Smooth muscle cell (in vitro differentiated cells): ENCODE results near the gene WFDC2. TPM values are rescaled to one million over a fixed set of nuclear protein-coding genes. Genes with fewer than 3 reads are reported as not detected.
"Not testable (repeated sequence)": the region's sequence is repeated elsewhere in the genome, so short reads cannot be mapped to it uniquely, and the experiment has no call there.

Experiments used
- DNase-seq: peaks from one replicate; lab custom pipeline; 2025; ENCODE audit not compliant: unreplicated experiment; lab: John Stamatoyannopoulos, UW
- H2AFZ ChIP-seq: fragments of 200-600 bp; sonication (generic); 2 replicates; pipeline ENCODE4 v1.6.0; 2016; ENCODE audit warnings: antibody characterized with exemption, low read depth, mild to moderate bottlenecking
- H3F3A ChIP-seq: fragments of 200-600 bp; sonication (generic); 2 replicates; pipeline ENCODE4 v1.6.0; 2017; ENCODE audit warnings: antibody characterized with exemption, low read depth
- H3K27ac ChIP-seq: fragments of 200-600 bp; sonication (generic); 2 replicates; pipeline ENCODE4 v1.5.1; 2016; ENCODE audit warnings: low read depth, mild to moderate bottlenecking
- H3K27me3 ChIP-seq: fragments of 200-600 bp; sonication (generic); 2 replicates; pipeline ENCODE4 v1.6.1; 2016; ENCODE audit warnings: low read depth, mild to moderate bottlenecking
- H3K36me3 ChIP-seq: fragments of 200-600 bp; sonication (generic); 2 replicates; pipeline ENCODE4 v1.5.1; 2016; ENCODE audit warnings: low read depth
- H3K4me1 ChIP-seq: fragments of 200-600 bp; sonication (generic); 2 replicates; pipeline ENCODE4 v1.5.1; 2016; ENCODE audit warnings: low read depth
- H3K4me2 ChIP-seq: fragments of 200-600 bp; sonication (generic); 2 replicates; pipeline ENCODE4 v1.6.0; 2016; ENCODE audit warnings: mild to moderate bottlenecking
- H3K4me3 ChIP-seq: fragments of 200-600 bp; sonication (generic); 2 replicates; pipeline ENCODE4 v1.5.1; 2016; ENCODE audit warnings: mild to moderate bottlenecking
- H3K79me2 ChIP-seq: fragments of 200-600 bp; sonication (generic); 2 replicates; pipeline ENCODE4 v1.6.0; 2016; ENCODE audit warnings: low read depth, mild to moderate bottlenecking
- H3K9ac ChIP-seq: fragments of 200-600 bp; sonication (generic); 2 replicates; pipeline ENCODE4 v1.6.0; 2016; ENCODE audit warnings: low read depth
- H3K9me3 ChIP-seq: fragments of 200-600 bp; sonication (generic); replicated peaks from 2 replicates; pipeline ENCODE4 v1.5.1; 2016; ENCODE audit warnings: low read depth
- H4K20me1 ChIP-seq: fragments of 200-600 bp; sonication (generic); 2 replicates; pipeline ENCODE4 v1.6.0; 2016; ENCODE audit warnings: low read depth
- WGBS: methylation state at CpG from one replicate; pipeline ENCODE4 v1.1.7; 2016; ENCODE audit warnings: low lambda C conversion rate; 5-methylcytosine and 5-hydroxymethylcytosine counted together
- polyA plus RNA-seq: library from polyadenylated mRNA; unstranded; fragments of >200 nt; fragmentation: Nextera tagmentation; extraction: Ambion mirVana; gene quantifications from 2 replicates; pipeline ENCODE4 v1.2.1, GENCODE V29; 2016
- total RNA-seq: library from RNA; depleted of rRNA; stranded (reverse); fragments of >200 nt; gene quantifications from 2 replicates; pipeline ENCODE4 v1.2.3, GENCODE V29; 2014
- TF ChIP-seq, protein P1 (sequence below): fragments of 200-600 bp; sonication (generic); IDR thresholded peaks from 2 replicates; pipeline ENCODE4 v1.5.1; 2017; ENCODE audit warnings: borderline replicate concordance, mild to moderate bottlenecking, antibody characterized with exemption; ENCODE audit not compliant: insufficient read depth, poor library complexity, severe bottlenecking

The WFDC2 gene
- total and polyA plus RNA-seq, 2 experiments from 2014 or later = 3.0 to 9.5 TPM

DNA sequence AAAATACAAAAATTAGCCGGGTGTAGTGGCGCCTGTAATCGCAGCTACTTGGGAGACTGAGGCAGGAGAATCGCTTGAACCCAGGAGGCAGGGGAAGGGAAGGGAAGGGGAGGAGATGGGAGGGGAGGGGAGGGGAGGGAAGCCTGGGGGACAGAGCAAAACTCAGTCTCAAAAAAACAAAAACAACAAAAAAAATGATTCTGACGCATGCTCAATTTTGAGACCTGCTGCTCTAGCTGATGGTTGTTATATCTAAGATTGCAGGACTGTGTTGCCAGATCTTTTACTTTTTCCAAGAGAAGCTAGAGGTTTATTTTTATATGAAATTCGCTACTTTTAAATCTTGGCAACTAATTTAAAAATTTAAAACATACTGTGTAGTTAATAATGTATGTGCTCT, 2.4 kb upstream of the WFDC2 start:
- Histone ChIP-seq H4K20me1 (no peaks in the 10 kb centered on the region), H3K27ac (no peak overlapping the region), H3K27me3 (peaks cover 40% of the 10 kb centered on the region), H3F3A (no peaks in the 10 kb centered on the region), H3K9me3 (no peaks in the 10 kb centered on the region), H3K4me2 (no peak overlapping the region), H3K4me1 (peaks cover 10% of the 10 kb centered on the region), H3K9ac (no peak overlapping the region), H3K36me3 (no peaks in the 10 kb centered on the region), H2AFZ (no peak overlapping the region), H3K79me2 (no peaks in the 10 kb centered on the region), H3K4me3 (no peak overlapping the region)
- DNase-seq = no peak
- TF ChIP-seq, protein P1, sequence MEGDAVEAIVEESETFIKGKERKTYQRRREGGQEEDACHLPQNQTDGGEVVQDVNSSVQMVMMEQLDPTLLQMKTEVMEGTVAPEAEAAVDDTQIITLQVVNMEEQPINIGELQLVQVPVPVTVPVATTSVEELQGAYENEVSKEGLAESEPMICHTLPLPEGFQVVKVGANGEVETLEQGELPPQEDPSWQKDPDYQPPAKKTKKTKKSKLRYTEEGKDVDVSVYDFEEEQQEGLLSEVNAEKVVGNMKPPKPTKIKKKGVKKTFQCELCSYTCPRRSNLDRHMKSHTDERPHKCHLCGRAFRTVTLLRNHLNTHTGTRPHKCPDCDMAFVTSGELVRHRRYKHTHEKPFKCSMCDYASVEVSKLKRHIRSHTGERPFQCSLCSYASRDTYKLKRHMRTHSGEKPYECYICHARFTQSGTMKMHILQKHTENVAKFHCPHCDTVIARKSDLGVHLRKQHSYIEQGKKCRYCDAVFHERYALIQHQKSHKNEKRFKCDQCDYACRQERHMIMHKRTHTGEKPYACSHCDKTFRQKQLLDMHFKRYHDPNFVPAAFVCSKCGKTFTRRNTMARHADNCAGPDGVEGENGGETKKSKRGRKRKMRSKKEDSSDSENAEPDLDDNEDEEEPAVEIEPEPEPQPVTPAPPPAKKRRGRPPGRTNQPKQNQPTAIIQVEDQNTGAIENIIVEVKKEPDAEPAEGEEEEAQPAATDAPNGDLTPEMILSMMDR = no peak
- WGBS = 89% methylated on average over 5 of the region's 6 CpGs

DNA sequence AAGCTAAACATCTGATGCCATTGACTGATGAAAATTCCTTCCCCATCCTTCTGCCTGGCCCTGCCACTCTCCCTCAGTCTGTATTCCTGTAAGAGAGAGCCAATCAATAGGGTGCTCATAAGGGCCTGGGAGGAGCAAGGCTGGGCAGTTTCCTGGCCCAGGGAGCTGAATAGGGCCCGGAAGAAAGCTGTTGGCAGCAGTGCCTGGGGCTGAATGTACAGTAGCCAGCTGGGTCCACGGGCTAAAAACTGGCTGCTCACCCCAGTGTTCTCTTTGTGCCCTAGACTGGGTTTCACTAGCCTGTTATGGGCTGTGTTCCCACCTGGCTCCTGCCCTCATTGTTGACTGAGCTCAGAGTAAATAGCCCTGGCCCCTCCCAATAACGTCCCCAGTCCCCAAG, 1.7 kb upstream of the WFDC2 start:
- peaks cover 10% of the 10 kb centered on the region for H3K4me1 ChIP-seq
- DNase-seq = no peak
- no peaks in the 10 kb centered on the region for H3K79me2 ChIP-seq
- H4K20me1 ChIP-seq = no peaks in the 10 kb centered on the region
- no peak overlapping the region for H3K4me2 ChIP-seq
- no peak overlapping the region for H3K4me3 ChIP-seq
- WGBS = 69% methylated on average over 3 of the region's 3 CpGs
- no peak overlapping the region for H3K27ac ChIP-seq
- no peaks in the 10 kb centered on the region for H3K9me3 ChIP-seq
- H3K9ac ChIP-seq = no peak overlapping the region
- no peaks in the 10 kb centered on the region for H3F3A ChIP-seq
- peaks cover 40% of the 10 kb centered on the region for H3K27me3 ChIP-seq
- TF ChIP-seq, protein P1 = no peak
- H3K36me3 ChIP-seq = no peaks in the 10 kb centered on the region
- no peak overlapping the region for H2AFZ ChIP-seq

DNA sequence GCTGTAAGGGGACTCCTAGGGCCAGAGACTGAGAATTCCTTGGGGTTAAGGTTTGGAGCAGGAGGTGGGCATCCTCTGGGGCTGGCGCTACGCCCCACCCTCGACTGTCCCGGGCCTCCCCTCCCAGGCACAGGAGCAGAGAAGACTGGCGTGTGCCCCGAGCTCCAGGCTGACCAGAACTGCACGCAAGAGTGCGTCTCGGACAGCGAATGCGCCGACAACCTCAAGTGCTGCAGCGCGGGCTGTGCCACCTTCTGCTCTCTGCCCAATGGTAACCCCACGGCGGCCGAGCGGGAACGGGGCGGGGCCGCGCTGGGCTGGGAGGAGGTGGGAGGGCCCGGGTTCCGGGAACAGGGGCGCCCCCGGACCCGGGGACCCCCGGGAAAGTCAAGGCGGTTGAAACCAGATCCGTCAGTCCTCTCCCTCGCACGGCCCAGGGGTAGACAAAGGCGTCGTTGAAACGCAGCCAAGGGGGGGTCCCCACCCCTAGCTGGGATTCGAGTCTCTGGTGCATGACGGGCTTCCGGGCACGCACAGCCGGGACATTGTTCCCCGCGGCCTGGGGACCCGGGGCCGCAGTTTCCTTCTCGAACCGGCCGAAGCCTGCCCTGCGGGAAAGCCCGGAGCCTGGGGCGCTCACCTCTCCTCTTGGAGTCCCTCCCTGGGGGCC, 844 bp downstream of the WFDC2 start:
- Histone ChIP-seq H3K4me3 (peak overlapping the region; percentile 63), H3K79me2 (no peaks in the 10 kb centered on the region), H3F3A (no peaks in the 10 kb centered on the region), H3K27ac (no peak overlapping the region), H3K4me1 (peaks cover 10% of the 10 kb centered on the region), H3K9ac (peak overlapping the region; percentile 35), H3K9me3 (no peaks in the 10 kb centered on the region), H2AFZ (peak overlapping the region; percentile 86), H3K4me2 (peak overlapping the region; percentile 87), H4K20me1 (no peaks in the 10 kb centered on the region), H3K36me3 (no peaks in the 10 kb centered on the region), H3K27me3 (peaks cover 26% of the 10 kb centered on the region)
- WGBS = 1% methylated on average over 36 of the region's 50 CpGs
- TF ChIP-seq, protein P1 = no peak
- peak; percentile 20 for DNase-seq

DNA sequence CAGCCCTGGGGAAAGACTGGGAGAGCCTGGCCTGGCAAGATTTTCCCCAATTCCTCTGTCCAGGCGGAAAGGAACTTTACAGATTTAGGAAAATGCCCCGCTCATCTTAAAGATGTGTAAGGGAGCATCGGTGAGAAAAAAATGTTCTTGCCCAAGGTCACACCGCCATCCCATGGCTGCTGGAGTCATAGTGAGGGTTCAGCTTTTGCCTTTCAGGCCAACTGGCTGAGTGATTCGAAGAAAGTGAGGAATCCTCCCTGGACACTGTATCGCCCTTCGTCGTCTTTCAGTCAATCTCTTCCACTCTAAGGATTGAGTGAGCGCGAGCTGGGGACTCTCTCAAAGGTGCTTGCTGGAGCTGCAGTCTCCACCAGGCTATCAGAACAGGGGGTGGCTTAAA, 1.4 kb downstream of the WFDC2 start:
- Histone ChIP-seq H3K4me1 (peaks cover 10% of the 10 kb centered on the region), H3K9me3 (no peaks in the 10 kb centered on the region), H3F3A (no peaks in the 10 kb centered on the region), H3K4me3 (peak overlapping the region; percentile 63), H3K36me3 (no peaks in the 10 kb centered on the region), H3K4me2 (peak overlapping the region; percentile 87), H3K27ac (no peak overlapping the region), H2AFZ (peak overlapping the region; percentile 86), H4K20me1 (no peaks in the 10 kb centered on the region), H3K9ac (peak overlapping the region; percentile 35), H3K79me2 (no peaks in the 10 kb centered on the region), H3K27me3 (peaks cover 23% of the 10 kb centered on the region)
- no peak for DNase-seq
- TF ChIP-seq, protein P1 = no peak
- 43% methylated on average over 10 of the region's 10 CpGs for WGBS

DNA sequence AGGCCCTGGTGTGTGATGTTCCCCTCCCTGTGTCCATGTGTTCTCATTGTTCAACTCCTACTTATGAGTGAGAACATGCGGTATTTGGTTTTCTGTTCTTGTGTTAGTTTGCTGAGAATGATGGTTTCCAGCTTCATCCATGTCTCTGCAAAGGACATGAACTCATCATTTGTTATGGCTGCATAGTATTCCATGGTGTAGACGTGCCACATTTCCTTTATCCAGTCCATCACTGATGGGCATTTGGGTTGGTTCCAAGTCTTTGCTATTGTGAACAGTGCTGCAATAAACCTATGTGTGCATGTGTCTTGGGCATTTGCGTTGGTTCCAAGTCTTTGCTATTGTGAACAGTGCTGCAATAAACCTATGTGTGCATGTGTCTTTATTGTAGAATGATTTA, 2.7 kb downstream of the WFDC2 start:
- WGBS = 93% methylated on average over 3 of the region's 3 CpGs
- peaks cover 16% of the 10 kb centered on the region for H3K27me3 ChIP-seq
- H3K36me3 ChIP-seq = not testable (repeated sequence)

More for the DNA sequence above, 2.7 kb downstream of the WFDC2 start:
- H4K20me1 ChIP-seq, H3K9ac ChIP-seq, H3F3A ChIP-seq, H3K79me2 ChIP-seq, H3K27ac ChIP-seq, H2AFZ ChIP-seq, DNase-seq, H3K9me3 ChIP-seq, H3K4me3 ChIP-seq, H3K4me2 ChIP-seq: not testable (repeated sequence)
- peaks cover 10% of the 10 kb centered on the region for H3K4me1 ChIP-seq
